Activated CD8-positive, alpha-beta memory T cell treated with anti-CD3 and anti-CD28 coated beads for 1 hour (primary cell): ENCODE measurements around the gene ABCB1.
"Not testable (repeated sequence)": the region's sequence is repeated elsewhere in the genome, so short reads cannot be mapped to it uniquely, and the experiment has no call there.

Experiments
- DNase-seq, 2 donors: peaks; one replicate each; pipeline ENCODE4 v3.0.0-alpha.2; 2020; ENCODE audit warnings: low read depth in 1 of 2; ENCODE audit errors: extremely low read depth in 1 of 2

Gene ABCB1

DNA sequence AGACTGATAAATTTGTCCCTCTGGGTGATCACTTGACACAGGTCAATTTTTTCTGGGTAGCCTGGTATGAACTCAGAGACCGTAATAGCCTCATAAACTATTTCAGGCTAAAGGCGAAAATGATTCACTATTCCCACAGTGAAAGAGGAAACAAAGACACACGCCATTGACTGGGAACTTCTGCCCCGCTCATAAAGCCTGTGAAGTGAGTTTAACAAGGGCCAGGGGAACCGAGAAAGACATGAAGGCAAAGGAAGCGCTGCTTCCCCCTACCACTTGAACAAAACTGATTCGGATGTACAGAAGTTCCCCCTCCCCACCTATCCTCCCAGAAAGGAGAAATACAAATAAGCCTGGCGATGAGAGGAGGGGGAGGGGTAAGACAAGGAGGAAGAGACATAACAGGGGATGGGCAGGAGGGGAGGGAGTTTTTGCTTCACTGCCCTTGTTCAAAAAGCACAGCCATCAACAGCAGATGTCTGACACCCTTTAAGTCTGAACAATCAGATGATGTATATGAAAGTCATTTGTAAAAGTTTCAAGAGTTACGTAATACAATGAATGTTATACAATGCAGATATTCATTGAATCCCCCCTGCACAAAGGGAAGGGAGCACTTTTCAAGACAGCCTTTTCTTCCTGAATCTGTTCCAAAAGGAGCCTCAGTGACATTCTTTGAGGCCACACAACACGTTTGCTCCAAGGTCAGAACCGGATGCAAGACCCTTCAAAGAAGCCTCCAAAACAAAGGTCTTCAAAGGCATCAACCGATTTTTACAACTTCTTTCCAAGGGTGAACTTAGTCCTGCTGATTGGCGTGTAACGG is 125.9 kb downstream of the ABCB1 start:
- DNase-seq, result no peak

DNA sequence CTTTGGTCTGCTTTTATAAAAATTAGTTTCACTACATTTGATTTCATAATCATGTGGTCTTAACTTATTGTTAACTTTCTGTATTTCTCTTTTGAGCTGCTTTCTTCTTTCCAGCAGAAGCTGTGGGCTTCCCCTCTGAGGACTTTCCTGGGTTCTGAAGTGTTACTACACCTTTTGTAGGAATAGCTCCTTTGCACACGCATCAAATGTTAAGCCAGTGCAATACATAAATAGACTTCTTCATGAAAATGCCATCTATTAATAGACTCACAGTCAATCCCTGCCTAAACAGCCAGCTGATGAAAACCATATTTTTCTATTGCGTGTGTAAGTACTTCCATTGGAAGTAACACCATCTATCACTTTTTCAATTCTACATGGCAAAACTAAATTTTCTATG is 126.7 kb downstream of the ABCB1 start:
- no peak for DNase-seq

DNA sequence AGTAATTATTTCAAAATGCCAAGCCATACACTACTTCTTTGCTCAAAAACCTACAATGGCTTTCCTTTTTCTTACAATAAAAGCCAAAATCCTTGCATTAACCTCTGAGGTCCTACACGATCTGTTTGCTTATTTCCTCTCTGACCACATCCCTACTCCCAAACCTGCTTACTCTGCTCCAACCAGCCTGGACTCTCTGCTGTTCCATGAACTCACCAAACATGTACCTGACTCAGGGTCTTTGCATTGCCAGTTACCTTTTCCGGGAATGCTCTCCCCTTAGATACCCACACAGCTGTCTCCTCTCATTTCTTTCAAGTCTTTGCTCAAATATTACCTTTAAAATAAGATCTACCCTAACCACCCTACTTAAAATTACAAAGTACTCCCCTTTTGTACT is 127.5 kb downstream of the ABCB1 start:
- no peak for DNase-seq

DNA sequence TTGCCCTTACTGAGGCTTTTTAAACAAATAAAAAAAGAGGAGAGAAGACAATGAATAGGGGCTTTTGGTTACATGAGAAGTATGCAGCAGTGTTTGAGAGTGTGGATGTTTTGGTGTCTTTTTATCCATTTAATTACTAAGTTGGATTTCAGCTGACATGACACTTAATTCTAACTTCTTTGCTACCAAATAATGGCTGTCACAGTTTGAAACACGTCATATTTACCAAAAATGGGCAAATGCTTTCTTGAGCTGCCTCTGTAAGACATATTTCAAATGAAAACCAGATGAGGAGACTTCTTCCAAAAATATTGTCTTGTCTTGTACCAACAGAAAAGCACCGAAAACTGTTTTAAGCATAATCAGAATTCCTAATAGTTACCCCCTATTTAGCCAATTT is 129.2 kb downstream of the ABCB1 start:
- DNase-seq, result no peak

DNA sequence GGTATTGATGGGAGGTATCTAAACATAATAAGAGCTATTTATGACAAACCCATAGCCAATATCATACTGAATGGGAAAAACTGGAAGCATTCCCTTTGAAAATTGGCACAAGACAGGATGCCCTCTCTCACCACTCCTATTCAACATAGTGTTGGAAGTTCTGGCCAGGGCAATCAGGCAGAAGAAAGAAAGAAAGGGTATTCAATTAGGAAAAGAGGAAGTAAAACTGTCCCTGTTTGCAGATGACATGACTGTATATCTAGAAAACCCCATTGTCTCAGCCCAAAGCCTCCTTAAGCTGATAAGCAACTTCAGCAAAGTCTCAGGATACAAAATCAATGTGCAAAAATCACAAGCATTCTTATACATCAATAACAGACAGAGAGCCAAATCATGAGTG is 131.5 kb downstream of the ABCB1 start:
- DNase-seq, result not testable (repeated sequence)

DNA sequence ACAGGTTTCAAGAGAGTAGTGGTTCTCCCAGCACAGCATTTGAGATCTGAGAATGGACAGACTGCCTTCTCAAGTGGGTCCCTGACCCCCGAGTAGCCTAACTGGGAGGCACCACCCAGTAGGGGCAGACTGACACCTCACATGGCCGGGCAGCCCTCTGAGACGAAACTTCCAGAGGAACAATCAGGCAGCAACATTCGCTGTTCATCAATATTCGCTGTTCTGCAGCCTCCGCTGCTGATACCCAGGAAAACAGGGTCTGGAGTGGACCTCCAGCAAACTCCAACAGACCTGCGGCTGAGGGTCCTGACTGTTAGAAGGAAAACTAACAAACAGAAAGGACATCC is 135.2 kb downstream of the ABCB1 start:
- not testable (repeated sequence) for DNase-seq

DNA sequence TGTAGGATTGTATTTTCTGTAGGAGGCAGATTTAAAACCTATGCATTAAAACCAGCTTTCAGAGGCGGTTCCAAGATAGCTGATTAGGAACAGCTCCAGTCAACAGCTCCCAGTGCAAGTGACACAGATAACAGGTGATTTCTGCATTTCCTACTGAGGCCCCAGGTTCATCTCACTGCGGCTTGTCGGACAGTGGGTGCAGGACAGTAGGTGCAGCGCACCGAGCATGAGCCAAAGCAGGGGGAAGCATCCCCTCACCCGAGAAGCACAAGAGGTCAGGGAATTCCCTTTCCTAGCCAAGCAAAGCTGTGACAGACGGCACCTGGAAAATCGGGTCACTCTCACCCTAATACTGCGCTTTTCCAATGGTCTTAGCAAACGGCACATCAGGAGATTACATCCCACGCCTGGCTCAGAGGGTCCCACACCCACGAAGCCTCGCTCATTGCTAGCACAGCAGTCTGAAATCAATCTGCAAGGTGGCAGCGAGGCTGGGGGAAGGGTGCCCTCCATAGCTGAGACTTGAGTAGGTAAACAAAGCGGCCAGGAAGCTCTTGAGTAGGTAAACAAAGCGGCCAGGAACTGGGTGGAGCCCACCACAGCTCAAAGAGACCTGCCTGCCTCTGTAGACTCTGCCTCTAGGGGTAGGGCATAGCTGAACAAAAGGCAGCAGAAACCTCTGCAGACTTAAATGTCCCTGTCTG is 135.7 kb downstream of the ABCB1 start:
- not testable (repeated sequence) for DNase-seq

DNA sequence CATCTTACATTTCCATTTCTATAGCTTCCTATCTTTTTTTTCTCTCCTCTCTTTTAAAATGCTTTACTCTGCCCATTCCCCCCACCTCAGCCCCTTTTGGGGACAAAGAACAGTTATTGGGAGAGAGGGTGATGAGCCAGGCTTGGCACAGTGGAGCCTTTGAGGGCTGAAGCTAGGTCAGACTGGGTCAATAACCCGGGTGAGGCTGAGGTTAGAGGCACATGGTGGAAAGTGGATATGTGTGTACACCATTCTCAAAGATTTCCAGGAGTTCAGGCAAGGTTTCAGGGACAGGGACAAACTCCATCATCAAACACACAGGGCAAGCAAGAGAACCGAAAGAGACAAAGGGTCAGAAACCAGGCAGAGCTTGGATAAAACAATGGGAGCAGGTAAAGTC is 136.7 kb downstream of the ABCB1 start:
- DNase-seq, result no peak

DNA sequence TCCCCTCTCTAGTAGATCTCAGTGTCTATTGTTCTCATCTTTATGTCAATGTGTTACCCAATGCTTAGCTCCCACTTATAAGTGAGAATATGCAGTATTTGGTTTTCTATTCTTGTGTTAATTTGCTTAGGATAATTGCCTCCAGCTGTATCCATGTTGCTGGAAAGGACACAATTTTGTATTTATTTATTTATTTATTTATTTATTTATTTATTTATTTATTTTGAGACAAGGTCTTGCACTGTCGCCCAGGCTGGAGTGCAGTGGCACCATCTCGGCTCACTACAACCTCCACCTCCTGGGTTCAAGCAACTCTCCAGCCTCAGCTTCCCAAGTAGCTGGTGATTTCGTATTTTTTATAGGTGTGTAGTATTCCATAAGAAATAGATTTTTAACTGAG is 140.2 kb downstream of the ABCB1 start:
- DNase-seq, result not testable (repeated sequence)

DNA sequence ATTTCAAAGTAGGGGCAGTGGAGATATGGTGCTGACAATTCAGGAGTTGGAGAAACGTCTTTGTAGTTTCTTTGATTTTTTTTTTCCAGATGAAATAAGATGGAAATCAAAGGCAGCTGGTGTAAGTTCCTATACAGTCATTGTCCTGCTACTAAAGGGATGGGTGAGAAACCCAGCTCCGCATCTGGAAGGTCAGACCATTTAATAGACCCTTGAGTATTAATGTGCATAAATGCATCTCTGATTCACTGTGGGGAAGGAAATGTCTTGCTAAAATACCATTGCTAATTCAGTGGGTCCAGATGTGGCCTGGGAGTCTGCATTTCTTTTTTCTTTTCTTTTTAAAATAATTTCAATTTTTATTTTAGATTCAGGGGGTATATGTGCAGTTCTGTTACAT is 140.7 kb downstream of the ABCB1 start:
- DNase-seq, result no peak

DNA sequence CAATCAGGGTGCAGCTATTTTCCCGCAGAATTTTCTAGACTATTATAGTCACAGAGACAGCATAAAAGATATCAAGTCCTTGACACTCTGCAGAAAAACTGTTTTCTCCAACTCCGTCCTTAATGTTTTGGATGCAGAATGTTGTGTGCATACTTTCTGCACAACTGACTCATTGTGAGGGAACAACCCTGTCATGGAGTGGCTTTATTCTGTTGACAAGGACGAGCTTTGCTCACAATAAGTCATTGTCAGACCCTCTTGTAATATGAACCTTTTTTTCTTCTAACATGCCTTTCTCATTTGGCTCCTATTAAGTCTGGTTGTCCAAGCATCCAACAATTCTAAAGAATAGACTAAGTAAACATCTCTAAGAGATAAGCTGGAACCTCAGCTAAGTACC is 142.5 kb downstream of the ABCB1 start:
- DNase-seq, result no peak

DNA sequence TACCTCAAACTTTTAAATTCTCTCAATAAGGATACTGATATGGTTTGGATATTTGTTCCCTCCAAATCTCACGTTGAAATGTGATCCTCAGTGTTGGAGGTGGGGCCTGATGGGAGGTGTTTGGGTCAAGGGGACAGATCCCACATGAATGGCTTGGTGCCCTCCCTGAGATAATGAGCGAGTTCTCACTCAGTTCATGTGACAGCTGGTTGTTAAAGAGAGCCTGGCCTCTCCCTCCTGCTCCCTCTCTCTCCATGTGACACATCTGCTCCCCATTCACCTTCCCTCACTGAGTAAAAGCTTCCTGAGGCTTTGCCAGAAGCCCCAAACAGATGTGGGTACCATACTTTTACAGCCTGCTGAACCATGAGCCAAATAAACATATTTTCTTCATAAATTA is 144.4 kb downstream of the ABCB1 start:
- no peak for DNase-seq
